Osteocyte (in vitro differentiated cells): ENCODE data around the gene SLC19A2. TPM values are rescaled to one million over a fixed set of nuclear protein-coding genes. Genes with fewer than 3 reads are reported as not detected.

Experiments
- DNase-seq: peaks from one replicate; pipeline ENCODE4 v3.0.0; 2021; ENCODE audit warnings: mixed read lengths; ENCODE audit not compliant: unreplicated experiment; ENCODE audit errors: extremely low spot score
- H3K27ac Mint-ChIP-seq: one replicate; pipeline ENCODE4 v1.8.0; 2021; ENCODE audit warnings: mild to moderate bottlenecking, mixed read lengths; ENCODE audit not compliant: unreplicated experiment
- H3K27me3 Mint-ChIP-seq: one replicate; pipeline ENCODE4 v1.8.0; 2021; ENCODE audit warnings: mixed read lengths; ENCODE audit not compliant: unreplicated experiment
- H3K36me3 Mint-ChIP-seq: one replicate; pipeline ENCODE4 v1.8.0; 2021; ENCODE audit warnings: mixed read lengths; ENCODE audit not compliant: unreplicated experiment
- H3K4me1 Mint-ChIP-seq: one replicate; pipeline ENCODE4 v1.8.0; 2021; ENCODE audit warnings: mixed read lengths; ENCODE audit not compliant: unreplicated experiment
- H3K4me3 Mint-ChIP-seq: one replicate; pipeline ENCODE4 v1.8.0; 2021; ENCODE audit warnings: mild to moderate bottlenecking, moderate library complexity, mixed read lengths; ENCODE audit not compliant: unreplicated experiment
- H3K9me3 Mint-ChIP-seq: one replicate; pipeline ENCODE4 v1.8.0; 2021; ENCODE audit warnings: mixed read lengths; ENCODE audit not compliant: unreplicated experiment
- total RNA-seq: library from RNA; stranded (reverse); gene quantifications from 2 replicates; pipeline ENCODE4 v1.2.1, GENCODE V29; 2021
- TF ChIP-seq, protein P1 (sequence below): fragments of 200-600 bp; sonication (generic); IDR thresholded peaks from 2 replicates; pipeline ENCODE4 v1.5.0; 2021; ENCODE audit warnings: antibody characterized with exemption, mild to moderate bottlenecking, moderate library complexity

The SLC19A2 gene
- total RNA-seq, 1 donor from 2014 or later, result 3.9 TPM

DNA sequence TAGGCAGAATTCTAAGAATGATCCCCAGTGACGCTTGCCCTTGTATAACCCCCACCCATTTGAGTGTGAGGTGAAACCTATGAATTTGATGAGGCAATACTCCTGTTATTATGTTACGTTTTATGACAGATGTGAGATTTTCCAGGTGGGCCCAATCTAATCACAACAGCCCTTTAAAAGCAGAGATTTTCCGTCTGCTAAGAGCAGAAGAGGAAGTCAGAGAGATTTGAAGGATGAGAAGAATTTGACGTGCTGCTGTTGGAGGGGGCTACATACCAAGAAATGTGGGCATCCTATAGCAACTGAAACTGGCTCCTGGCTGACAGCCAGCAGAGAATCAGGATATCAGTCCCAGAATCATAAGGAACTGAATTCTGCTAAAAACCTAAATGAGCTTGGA is 2.4 kb upstream of the SLC19A2 start:
- TF ChIP-seq, protein P1, sequence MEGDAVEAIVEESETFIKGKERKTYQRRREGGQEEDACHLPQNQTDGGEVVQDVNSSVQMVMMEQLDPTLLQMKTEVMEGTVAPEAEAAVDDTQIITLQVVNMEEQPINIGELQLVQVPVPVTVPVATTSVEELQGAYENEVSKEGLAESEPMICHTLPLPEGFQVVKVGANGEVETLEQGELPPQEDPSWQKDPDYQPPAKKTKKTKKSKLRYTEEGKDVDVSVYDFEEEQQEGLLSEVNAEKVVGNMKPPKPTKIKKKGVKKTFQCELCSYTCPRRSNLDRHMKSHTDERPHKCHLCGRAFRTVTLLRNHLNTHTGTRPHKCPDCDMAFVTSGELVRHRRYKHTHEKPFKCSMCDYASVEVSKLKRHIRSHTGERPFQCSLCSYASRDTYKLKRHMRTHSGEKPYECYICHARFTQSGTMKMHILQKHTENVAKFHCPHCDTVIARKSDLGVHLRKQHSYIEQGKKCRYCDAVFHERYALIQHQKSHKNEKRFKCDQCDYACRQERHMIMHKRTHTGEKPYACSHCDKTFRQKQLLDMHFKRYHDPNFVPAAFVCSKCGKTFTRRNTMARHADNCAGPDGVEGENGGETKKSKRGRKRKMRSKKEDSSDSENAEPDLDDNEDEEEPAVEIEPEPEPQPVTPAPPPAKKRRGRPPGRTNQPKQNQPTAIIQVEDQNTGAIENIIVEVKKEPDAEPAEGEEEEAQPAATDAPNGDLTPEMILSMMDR, result no peak
- no peaks in the 10 kb centered on the region for H3K36me3 Mint-ChIP-seq
- H3K27ac Mint-ChIP-seq, result no peak overlapping the region
- no peak overlapping the region for H3K4me3 Mint-ChIP-seq
- peaks cover 35% of the 10 kb centered on the region for H3K4me1 Mint-ChIP-seq
- no peak for DNase-seq
- H3K27me3 Mint-ChIP-seq, result peaks cover 7% of the 10 kb centered on the region
- H3K9me3 Mint-ChIP-seq, result no peaks in the 10 kb centered on the region

DNA sequence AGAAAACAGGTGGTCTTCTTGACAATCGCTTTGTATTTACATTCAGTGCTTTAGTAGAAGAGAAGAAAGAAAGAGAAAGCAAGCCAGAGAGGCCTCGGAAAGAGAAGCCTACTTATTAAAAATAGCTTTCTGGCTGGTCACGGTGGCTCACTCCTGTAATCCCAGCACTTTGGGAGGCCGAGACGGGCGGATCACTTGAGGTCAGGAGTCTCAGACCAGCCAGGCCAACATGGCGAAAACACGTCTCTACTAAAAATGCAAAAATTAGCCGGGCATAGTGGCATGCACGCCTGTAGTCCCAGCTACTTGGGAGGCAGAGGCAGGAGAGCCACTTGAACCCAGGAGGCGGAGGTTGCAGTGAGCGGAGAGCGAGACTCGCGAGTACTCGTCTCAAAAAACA is 1.8 kb upstream of the SLC19A2 start:
- H3K4me3 Mint-ChIP-seq, result no peak overlapping the region
- H3K36me3 Mint-ChIP-seq, result no peaks in the 10 kb centered on the region
- no peak overlapping the region for H3K27ac Mint-ChIP-seq
- peaks cover 36% of the 10 kb centered on the region for H3K4me1 Mint-ChIP-seq
- no peaks in the 10 kb centered on the region for H3K9me3 Mint-ChIP-seq
- DNase-seq, result no peak
- H3K27me3 Mint-ChIP-seq, result peaks cover 2% of the 10 kb centered on the region
- TF ChIP-seq, protein P1, result no peak

DNA sequence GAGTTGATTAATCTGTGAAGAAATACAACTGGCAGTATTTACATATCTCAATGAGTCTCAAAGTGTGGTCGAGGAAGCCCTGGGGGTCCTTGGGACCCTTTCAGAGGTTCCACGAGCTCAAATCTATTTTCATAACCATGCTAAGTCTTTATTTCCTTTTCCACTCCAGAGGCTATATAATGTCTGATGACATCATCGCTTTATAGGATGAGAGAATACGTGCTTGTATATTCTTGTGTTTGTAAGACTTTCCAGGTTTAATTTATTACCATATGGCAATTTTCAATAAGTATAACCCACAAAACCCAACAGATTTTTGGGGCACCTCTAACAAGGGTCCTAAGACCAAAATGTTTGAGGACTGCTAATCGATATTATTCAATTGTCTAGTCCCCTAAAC is 1.4 kb upstream of the SLC19A2 start:
- Mint-ChIP-seq H3K36me3 (no peaks in the 10 kb centered on the region), H3K4me1 (peaks cover 36% of the 10 kb centered on the region), H3K9me3 (no peaks in the 10 kb centered on the region), H3K27me3 (no peaks in the 10 kb centered on the region), H3K27ac (peak overlapping the region; percentile 99), H3K4me3 (peak overlapping the region; percentile 91)
- TF ChIP-seq, protein P1, result no peak
- no peak for DNase-seq

DNA sequence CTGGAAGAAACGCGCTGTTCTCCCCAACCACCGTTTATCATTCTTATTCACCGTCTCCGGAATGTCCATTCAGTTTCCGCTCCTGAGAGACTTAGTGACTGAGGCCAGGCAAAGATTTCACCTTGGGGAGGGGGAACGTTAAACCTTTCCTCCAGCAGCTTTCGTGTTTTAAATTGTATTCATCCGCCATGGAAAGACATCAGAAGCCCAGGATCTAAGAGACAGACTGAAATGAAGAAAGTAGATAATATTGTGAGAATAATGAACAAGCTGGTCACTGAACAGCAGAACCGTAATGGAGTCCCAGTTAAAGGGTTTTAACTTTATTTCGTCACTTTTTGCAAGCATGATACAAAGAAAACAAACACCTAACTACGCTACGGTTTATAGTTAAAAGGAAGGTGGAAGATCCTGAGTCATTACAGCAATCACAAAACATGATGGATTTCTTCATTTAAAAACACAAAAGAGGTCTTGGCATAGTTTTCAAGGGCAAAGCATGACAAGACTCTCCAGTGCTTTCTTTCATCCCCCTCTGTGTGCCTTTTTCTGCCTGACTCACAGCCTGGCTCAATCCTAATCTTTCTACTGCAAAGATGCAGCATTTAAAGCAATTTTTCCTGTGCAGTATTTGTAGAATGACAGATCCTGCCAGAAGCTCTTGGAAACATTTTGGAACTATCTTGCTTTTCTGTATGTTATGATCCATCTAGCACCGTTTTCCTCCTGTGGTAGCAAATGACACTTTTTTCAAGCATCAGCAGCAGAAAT is 722 bp upstream of the SLC19A2 start:
- Mint-ChIP-seq H3K4me1 (peaks cover 36% of the 10 kb centered on the region), H3K36me3 (no peaks in the 10 kb centered on the region), H3K27ac (peak overlapping the region; percentile 99), H3K27me3 (no peaks in the 10 kb centered on the region), H3K9me3 (no peaks in the 10 kb centered on the region), H3K4me3 (peak overlapping the region; percentile 91)
- no peak for DNase-seq
- TF ChIP-seq, protein P1, result no peak

DNA sequence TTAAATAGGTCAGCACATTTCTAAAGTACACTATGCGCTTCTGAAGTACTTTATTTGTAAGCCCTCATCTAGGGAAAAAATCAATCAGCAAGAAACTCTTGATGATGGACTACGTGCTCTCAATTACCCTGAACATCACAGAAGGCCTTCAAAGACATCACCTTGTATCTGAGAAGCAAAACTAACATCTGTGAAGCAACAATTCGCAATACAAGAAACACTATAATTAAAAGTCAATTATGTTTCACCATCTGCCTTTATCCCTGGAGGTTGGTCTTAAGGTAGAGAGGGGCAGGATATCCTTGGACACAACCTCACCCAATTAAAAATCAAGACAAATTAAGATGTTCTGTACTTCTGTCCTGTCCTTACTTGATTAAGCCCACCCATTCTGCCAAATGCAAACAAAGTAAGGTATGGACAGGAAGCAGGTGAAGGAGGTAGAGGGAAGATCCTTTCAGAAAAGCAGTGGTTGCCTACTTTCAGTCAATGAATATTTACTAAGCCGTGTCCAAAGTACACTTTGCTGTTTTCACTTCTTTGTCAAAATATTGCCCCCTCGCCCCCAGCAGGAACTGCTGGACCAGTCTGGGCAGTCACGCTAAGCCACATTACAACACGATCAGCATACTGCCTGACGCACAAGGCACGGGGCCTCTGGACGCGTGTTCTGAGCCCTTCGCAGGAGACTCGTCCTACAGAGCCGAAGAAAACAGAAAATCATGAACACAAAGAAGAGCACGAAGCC is 887 bp downstream of the SLC19A2 start:
- TF ChIP-seq, protein P1, result no peak
- Mint-ChIP-seq H3K27ac (peak overlapping the region; percentile 99), H3K36me3 (no peaks in the 10 kb centered on the region), H3K9me3 (no peaks in the 10 kb centered on the region), H3K4me3 (peak overlapping the region; percentile 91), H3K27me3 (no peaks in the 10 kb centered on the region), H3K4me1 (peaks cover 36% of the 10 kb centered on the region)
- DNase-seq, result no peak
